ENCODE measurements around the gene TRIM50. TPM values are rescaled to one million over a fixed set of nuclear protein-coding genes. Genes with fewer than 3 reads are reported as not detected.

TRIM50 gene
- total and polyA plus RNA-seq, 9 of the 15 experiments (the other 6 are each of a cell fraction or from before 2014, with no cell fraction given) = not detected

DNA sequence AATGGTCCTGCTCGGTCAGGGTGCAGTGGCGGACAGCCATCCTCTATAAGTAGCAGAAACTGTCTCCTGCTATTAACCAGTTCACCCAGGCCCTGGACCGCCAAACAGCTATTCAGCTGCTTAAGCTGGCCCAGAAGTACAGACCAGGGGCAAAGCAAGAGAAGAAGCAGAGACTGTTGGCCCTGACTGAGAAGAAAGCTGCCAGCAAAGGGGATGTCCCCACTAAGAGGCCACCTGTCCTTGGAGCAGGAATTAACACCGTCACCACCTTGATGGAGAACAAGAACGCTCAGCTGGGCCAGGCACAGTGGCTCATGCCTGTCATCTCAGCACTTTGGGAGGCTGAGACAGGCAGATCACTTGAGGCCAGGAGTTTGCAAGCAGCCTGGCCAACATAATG lies 13.6 kb downstream of the TRIM50 start (continued):
- TF ChIP-seq, protein P1, sequence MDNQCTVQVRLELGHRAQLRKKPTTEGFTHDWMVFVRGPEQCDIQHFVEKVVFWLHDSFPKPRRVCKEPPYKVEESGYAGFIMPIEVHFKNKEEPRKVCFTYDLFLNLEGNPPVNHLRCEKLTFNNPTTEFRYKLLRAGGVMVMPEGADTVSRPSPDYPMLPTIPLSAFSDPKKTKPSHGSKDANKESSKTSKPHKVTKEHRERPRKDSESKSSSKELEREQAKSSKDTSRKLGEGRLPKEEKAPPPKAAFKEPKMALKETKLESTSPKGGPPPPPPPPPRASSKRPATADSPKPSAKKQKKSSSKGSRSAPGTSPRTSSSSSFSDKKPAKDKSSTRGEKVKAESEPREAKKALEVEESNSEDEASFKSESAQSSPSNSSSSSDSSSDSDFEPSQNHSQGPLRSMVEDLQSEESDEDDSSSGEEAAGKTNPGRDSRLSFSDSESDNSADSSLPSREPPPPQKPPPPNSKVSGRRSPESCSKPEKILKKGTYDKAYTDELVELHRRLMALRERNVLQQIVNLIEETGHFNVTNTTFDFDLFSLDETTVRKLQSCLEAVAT (IDR thresholded peaks at IDR 0.05) = no peak
- TF ChIP-seq HSF4 (CRISPR knock-in tag; IDR thresholded peaks at IDR 0.05; ENCODE audit: borderline replicate concordance) (no peak), MEF2A (IDR thresholded peaks at IDR 0.05; ENCODE audit: control insufficient read depth, low read depth, low read length) (no peak), CBFB (CRISPR knock-in tag; IDR thresholded peaks at IDR 0.05) (no peak), YY1 (IDR thresholded peaks at IDR 0.05; ENCODE audit: borderline replicate concordance in 1 of 3, control insufficient read depth in 1 of 3, extremely low read depth in 1 of 3, insufficient read depth in 3 of 3, insufficient read length in 1 of 3, insufficient replicate concordance in 2 of 3, low read depth in 1 of 3, low read length in 2 of 3) (no peak), ZKSCAN8 (CRISPR knock-in tag; IDR thresholded peaks at IDR 0.05) (no peak), MAFK (IDR thresholded peaks at IDR 0.05; ENCODE audit: low read length) (no peak)
- TF ChIP-seq, protein P2, sequence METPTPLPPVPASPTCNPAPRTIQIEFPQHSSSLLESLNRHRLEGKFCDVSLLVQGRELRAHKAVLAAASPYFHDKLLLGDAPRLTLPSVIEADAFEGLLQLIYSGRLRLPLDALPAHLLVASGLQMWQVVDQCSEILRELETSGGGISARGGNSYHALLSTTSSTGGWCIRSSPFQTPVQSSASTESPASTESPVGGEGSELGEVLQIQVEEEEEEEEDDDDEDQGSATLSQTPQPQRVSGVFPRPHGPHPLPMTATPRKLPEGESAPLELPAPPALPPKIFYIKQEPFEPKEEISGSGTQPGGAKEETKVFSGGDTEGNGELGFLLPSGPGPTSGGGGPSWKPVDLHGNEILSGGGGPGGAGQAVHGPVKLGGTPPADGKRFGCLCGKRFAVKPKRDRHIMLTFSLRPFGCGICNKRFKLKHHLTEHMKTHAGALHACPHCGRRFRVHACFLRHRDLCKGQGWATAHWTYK (CRISPR knock-in tag; IDR thresholded peaks at IDR 0.05) = no peak
